ENCODE data around the gene FAM107B. TPM values are rescaled to one million over a fixed set of nuclear protein-coding genes. Genes with fewer than 3 reads are reported as not detected.

The FAM107B gene
- total and polyA plus RNA-seq, 4 donors, result 38.4 to 85.4 (median 68.9) TPM

DNA sequence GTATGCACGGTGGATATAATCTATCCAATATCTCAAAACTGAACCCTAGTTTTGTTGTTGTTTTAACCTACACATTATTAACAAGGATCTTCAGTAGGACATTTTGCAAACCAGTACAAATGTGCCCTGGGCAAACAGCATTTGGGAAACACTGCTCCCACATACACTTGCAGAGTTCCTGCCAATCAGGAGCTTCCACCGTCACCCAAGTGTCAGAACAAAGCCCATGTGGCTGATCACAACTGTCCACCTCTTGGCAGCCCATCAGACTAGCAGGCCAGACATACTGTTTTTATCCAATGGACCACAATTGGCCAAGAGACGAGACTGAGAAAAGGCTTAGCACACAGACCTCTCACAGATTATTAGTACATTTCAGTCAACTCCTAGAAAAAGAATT lies 200.4 kb downstream of the FAM107B start:
- H3K4me1 ChIP-seq (ENCODE audit: control insufficient read depth in 5 of 5, insufficient read depth in 5 of 5, low read length in 5 of 5), result peaks cover 0 to 30% (median 12%) of the 10 kb centered on the region in 5 donors
- H3K4me3 ChIP-seq, result no peak overlapping the region
- H3K9me3 ChIP-seq (ENCODE audit: control insufficient read depth in 4 of 4, insufficient read depth in 3 of 4, low read length in 3 of 4), result no peaks in the 10 kb centered on the region
- peak overlapping the region in 1 of 2 donors; percentile 20 for H3K27ac ChIP-seq (ENCODE audit: low read depth in 1 of 2, low read length in 1 of 2)
- DNase-seq, result no peak
- H3K9ac ChIP-seq (ENCODE audit: insufficient read depth in 1 of 2, low read length in 2 of 2), result no peak overlapping the region
- H3K27me3 ChIP-seq (ENCODE audit: control insufficient read depth in 3 of 3, insufficient read depth in 3 of 3, low read length in 2 of 3), result no peaks in the 10 kb centered on the region
- no peaks in the 10 kb centered on the region for H3K36me3 ChIP-seq (ENCODE audit: control insufficient read depth in 4 of 4, insufficient read depth in 4 of 4, low read length in 4 of 4)
- WGBS, 2 donors, result 71 to 84% methylated on average over 3 of the region's 3 CpGs
- TF ChIP-seq, protein P1, sequence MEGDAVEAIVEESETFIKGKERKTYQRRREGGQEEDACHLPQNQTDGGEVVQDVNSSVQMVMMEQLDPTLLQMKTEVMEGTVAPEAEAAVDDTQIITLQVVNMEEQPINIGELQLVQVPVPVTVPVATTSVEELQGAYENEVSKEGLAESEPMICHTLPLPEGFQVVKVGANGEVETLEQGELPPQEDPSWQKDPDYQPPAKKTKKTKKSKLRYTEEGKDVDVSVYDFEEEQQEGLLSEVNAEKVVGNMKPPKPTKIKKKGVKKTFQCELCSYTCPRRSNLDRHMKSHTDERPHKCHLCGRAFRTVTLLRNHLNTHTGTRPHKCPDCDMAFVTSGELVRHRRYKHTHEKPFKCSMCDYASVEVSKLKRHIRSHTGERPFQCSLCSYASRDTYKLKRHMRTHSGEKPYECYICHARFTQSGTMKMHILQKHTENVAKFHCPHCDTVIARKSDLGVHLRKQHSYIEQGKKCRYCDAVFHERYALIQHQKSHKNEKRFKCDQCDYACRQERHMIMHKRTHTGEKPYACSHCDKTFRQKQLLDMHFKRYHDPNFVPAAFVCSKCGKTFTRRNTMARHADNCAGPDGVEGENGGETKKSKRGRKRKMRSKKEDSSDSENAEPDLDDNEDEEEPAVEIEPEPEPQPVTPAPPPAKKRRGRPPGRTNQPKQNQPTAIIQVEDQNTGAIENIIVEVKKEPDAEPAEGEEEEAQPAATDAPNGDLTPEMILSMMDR (IDR thresholded peaks at IDR 0.05; ENCODE audit: control extremely low read depth, extremely low read depth), result no peak
- no peak for ATAC-seq (ENCODE audit: insufficient read depth, low FRiP score)

DNA sequence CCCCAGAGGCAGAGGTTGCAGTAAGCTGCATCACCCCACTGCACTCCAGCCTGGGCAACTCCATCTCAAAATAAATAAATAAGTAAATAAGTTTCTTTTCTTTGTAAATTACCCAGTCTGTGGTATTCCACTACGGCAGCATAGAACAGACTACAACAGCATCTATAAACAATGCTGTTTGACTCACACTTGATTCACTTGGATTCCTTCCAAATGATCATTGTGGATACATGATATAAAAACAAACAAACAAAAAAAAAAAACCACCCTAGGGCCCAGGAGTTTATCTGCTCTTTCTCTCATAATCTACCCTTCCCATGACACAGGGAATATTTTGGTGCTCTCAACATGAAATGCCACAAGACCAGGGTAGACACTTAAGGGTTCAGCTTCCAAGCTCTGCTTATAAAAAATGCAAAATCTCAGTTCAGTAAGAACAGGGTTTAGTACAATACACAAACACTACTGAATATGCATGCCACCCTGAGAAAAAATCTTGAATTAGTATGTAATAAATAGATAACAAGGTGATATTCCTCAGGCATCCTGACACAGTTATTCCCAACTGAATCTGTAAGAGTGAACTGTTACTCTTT lies 200.9 kb downstream of the FAM107B start:
- no peak overlapping the region for H3K27ac ChIP-seq (ENCODE audit: low read depth in 1 of 2, low read length in 1 of 2)
- WGBS, 2 donors, result 61 to 75% methylated on average over 1 of the region's 1 CpG
- TF ChIP-seq, protein P1 (IDR thresholded peaks at IDR 0.05; ENCODE audit: control extremely low read depth, extremely low read depth), result no peak
- no peak for ATAC-seq (ENCODE audit: insufficient read depth, low FRiP score)
- H3K27me3 ChIP-seq (ENCODE audit: control insufficient read depth in 3 of 3, insufficient read depth in 3 of 3, low read length in 2 of 3), result no peaks in the 10 kb centered on the region
- no peak for DNase-seq
- H3K9ac ChIP-seq (ENCODE audit: insufficient read depth in 1 of 2, low read length in 2 of 2), result no peak overlapping the region
- H3K36me3 ChIP-seq (ENCODE audit: control insufficient read depth in 4 of 4, insufficient read depth in 4 of 4, low read length in 4 of 4), result no peaks in the 10 kb centered on the region
- no peak overlapping the region for H3K4me3 ChIP-seq
- no peaks in the 10 kb centered on the region for H3K9me3 ChIP-seq (ENCODE audit: control insufficient read depth in 4 of 4, insufficient read depth in 3 of 4, low read length in 3 of 4)
- H3K4me1 ChIP-seq (ENCODE audit: control insufficient read depth in 5 of 5, insufficient read depth in 5 of 5, low read length in 5 of 5), result peaks cover 0 to 25% (median 11%) of the 10 kb centered on the region in 5 donors

DNA sequence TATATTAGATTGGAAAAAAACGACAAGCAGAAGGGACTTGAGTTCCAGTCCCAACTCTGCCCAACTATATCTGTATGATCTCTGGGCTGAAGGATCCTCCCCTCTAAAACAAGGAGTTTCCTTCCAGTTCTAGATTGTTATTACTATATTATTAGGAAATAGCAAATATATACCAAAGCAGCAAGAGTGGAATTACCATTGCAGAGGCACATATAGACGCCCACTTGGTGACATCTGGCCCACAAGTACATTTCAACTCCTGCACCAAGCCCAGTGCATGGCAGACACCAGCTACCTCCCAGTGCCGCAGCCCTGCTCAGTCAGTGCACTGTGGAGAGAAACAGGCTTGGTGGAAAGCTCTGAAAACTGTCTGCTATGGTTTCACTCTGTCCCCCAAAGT lies 201.9 kb downstream of the FAM107B start:
- Histone ChIP-seq H3K4me1 (ENCODE audit: control insufficient read depth in 5 of 5, insufficient read depth in 5 of 5, low read length in 5 of 5) (peaks cover 0 to 16% (median 9%) of the 10 kb centered on the region in 5 donors), H3K9me3 (ENCODE audit: control insufficient read depth in 4 of 4, insufficient read depth in 3 of 4, low read length in 3 of 4) (no peaks in the 10 kb centered on the region), H3K36me3 (ENCODE audit: control insufficient read depth in 4 of 4, insufficient read depth in 4 of 4, low read length in 4 of 4) (peaks cover 0 to 4% (median 3%) of the 10 kb centered on the region in 4 donors), H3K27ac (ENCODE audit: low read depth in 1 of 2, low read length in 1 of 2) (peak overlapping the region in 1 of 2 donors; percentile 71), H3K27me3 (ENCODE audit: control insufficient read depth in 3 of 3, insufficient read depth in 3 of 3, low read length in 2 of 3) (no peaks in the 10 kb centered on the region), H3K4me3 (no peak overlapping the region), H3K9ac (ENCODE audit: insufficient read depth in 1 of 2, low read length in 2 of 2) (no peak overlapping the region)
- 92 to 93% methylated on average over 3 of the region's 3 CpGs for WGBS, 2 donors
- TF ChIP-seq, protein P1 (IDR thresholded peaks at IDR 0.05; ENCODE audit: control extremely low read depth, extremely low read depth), result no peak
- ATAC-seq (ENCODE audit: insufficient read depth, low FRiP score) (no peak), DNase-seq (no peak)

Data from lung (tissue), 12 donors.